ENCODE data around the gene AUTS2. TPM values are rescaled to one million over a fixed set of nuclear protein-coding genes. Genes with fewer than 3 reads are reported as not detected.

AUTS2 gene
- total and polyA plus RNA-seq, 2 of the 8 experiments (the other 6 are each of a cell fraction or from before 2014, with no cell fraction given), result 25.9 to 101 TPM

GRCh38 chr7:69591805-69592204 lies 6.5 kb upstream of the AUTS2 start:
- Histone ChIP-seq H3K79me1 (ENCODE audit: low read depth, low read length) (no peaks in the 10 kb centered on the region), H3K23ac (ENCODE audit: insufficient read length) (no peak overlapping the region), H3K4ac (replicated peaks; ENCODE audit: insufficient read length, low read depth, low read length) (no peak overlapping the region), H3K56ac (replicated peaks; ENCODE audit: insufficient read length, low read depth, low read length) (no peak overlapping the region), H3K18ac (ENCODE audit: extremely low read depth, low read length) (no peak overlapping the region), H3K27ac (ENCODE audit: low read depth, low read length) (no peak overlapping the region), H4K8ac (ENCODE audit: extremely low read depth, insufficient read depth, low read length) (no peak overlapping the region), H3K9me3 (ENCODE audit: insufficient read depth in 2 of 2, low read depth in 1 of 2, low read length in 1 of 2) (no peaks in the 10 kb centered on the region), H3K36me3 (ENCODE audit: control insufficient read depth in 2 of 4, insufficient read depth in 4 of 4, low read length in 3 of 4) (no peaks in the 10 kb centered on the region), H3K4me1 (replicated peaks in 1 of 4; ENCODE audit: control insufficient read depth in 3 of 4, insufficient read depth in 4 of 4, low read length in 3 of 4) (no peaks in the 10 kb centered on the region), H3K4me3 (ENCODE audit: extremely low read depth in 1 of 4, insufficient read depth in 2 of 4, low read depth in 3 of 4, low read length in 4 of 4) (no peak overlapping the region), H2AFZ (ENCODE audit: low read length) (no peak overlapping the region), H3K9ac (replicated peaks in 1 of 4; ENCODE audit: extremely low read depth in 1 of 4, low read depth in 3 of 4, low read length in 3 of 4) (no peak overlapping the region), H3K79me2 (ENCODE audit: control insufficient read depth in 1 of 2, insufficient read depth in 2 of 2, low read length in 2 of 2) (no peaks in the 10 kb centered on the region), H2BK20ac (ENCODE audit: low read length) (no peak overlapping the region), H4K91ac (replicated peaks; ENCODE audit: insufficient read length, low read length) (no peak overlapping the region), H2BK120ac (replicated peaks; ENCODE audit: low read depth, low read length) (no peak overlapping the region), H4K5ac (ENCODE audit: insufficient read length, low read depth, low read length) (no peak overlapping the region), H3K14ac (ENCODE audit: insufficient read length) (no peak overlapping the region), H4K20me1 (replicated peaks in 1 of 2; ENCODE audit: control insufficient read depth in 1 of 2, insufficient read depth in 2 of 2, low read length in 2 of 2) (no peaks in the 10 kb centered on the region), H2BK15ac (ENCODE audit: low read length) (no peak overlapping the region), H3K23me2 (ENCODE audit: low read depth, low read length) (no peaks in the 10 kb centered on the region), H2BK5ac (ENCODE audit: low read depth, low read length) (no peak overlapping the region), H3K27me3 (replicated peaks in 1 of 4; ENCODE audit: control insufficient read depth in 3 of 4, extremely low read depth in 1 of 4, insufficient read depth in 3 of 4, low read length in 3 of 4) (peaks cover 11 to 22% (median 17%) of the 10 kb centered on the region in 4 experiments), H2AK5ac (ENCODE audit: low read depth, low read length) (no peak overlapping the region), H2BK12ac (ENCODE audit: low read depth, low read length) (no peak overlapping the region), H3K4me2 (ENCODE audit: insufficient read depth in 1 of 2, low read depth in 2 of 2, low read length in 2 of 2) (no peak overlapping the region)
- CTCF ChIA-PET (ENCODE audit: partially characterized antibody), result no interaction called here
- FAIRE-seq (no peak), DNase-seq (ENCODE audit: low read depth in 1 of 2, low spot score in 2 of 2) (no peak)
- POLR2A ChIA-PET (ENCODE audit: partially characterized antibody), result no interaction called here
- WGBS, 2 experiments (ENCODE audit: extremely low coverage in 1 of 2, insufficient coverage in 1 of 2, insufficient read length in 1 of 2, insufficient replicate concordance in 2 of 2, low coverage in 1 of 2, low lambda C conversion rate in 2 of 2, missing lambda C conversion rate in 1 of 2), result 84% methylated on average over 11 of the region's 14 CpGs; no CpG with 5 or more reads in 1 of the 2 experiments
- TF ChIP-seq CBX8 (IDR thresholded peaks at IDR 0.05; ENCODE audit: borderline replicate concordance, low read depth, low read length), result no peak
- TF ChIP-seq SP4 (IDR thresholded peaks at IDR 0.05; ENCODE audit: low read length), result no peak
- no peak for TF ChIP-seq NANOG (IDR thresholded peaks at IDR 0.05; ENCODE audit: insufficient read depth, low read depth, low read length, poor library complexity, severe bottlenecking)
- TF ChIP-seq POLR2AphosphoS5 (IDR thresholded peaks at IDR 0.05; ENCODE audit: low read depth, low read length), result no peak
- TF ChIP-seq CHD2 (IDR thresholded peaks at IDR 0.05; ENCODE audit: low read length), result no peak
- TF ChIP-seq, protein P1, sequence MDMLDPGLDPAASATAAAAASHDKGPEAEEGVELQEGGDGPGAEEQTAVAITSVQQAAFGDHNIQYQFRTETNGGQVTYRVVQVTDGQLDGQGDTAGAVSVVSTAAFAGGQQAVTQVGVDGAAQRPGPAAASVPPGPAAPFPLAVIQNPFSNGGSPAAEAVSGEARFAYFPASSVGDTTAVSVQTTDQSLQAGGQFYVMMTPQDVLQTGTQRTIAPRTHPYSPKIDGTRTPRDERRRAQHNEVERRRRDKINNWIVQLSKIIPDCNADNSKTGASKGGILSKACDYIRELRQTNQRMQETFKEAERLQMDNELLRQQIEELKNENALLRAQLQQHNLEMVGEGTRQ (IDR thresholded peaks at IDR 0.05; ENCODE audit: low read length), result no peak
- TF ChIP-seq, protein P2, sequence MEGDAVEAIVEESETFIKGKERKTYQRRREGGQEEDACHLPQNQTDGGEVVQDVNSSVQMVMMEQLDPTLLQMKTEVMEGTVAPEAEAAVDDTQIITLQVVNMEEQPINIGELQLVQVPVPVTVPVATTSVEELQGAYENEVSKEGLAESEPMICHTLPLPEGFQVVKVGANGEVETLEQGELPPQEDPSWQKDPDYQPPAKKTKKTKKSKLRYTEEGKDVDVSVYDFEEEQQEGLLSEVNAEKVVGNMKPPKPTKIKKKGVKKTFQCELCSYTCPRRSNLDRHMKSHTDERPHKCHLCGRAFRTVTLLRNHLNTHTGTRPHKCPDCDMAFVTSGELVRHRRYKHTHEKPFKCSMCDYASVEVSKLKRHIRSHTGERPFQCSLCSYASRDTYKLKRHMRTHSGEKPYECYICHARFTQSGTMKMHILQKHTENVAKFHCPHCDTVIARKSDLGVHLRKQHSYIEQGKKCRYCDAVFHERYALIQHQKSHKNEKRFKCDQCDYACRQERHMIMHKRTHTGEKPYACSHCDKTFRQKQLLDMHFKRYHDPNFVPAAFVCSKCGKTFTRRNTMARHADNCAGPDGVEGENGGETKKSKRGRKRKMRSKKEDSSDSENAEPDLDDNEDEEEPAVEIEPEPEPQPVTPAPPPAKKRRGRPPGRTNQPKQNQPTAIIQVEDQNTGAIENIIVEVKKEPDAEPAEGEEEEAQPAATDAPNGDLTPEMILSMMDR (IDR thresholded peaks at IDR 0.05; ENCODE audit: control extremely low read depth in 1 of 3, insufficient read depth in 1 of 3, low read depth in 1 of 3, low read length in 3 of 3), result no peak
- TF ChIP-seq SIN3A (conservative IDR thresholded peaks at IDR 0.05 in 1 of 2, IDR thresholded peaks at IDR 0.05 in 1 of 2; ENCODE audit: low read depth in 1 of 2, low read length in 2 of 2), result no peak
- TF ChIP-seq RNF2 (IDR thresholded peaks at IDR 0.05; ENCODE audit: borderline replicate concordance, low read depth, low read length, missing control alignments, poor library complexity, severe bottlenecking), result no peak
- no peak for TF ChIP-seq KDM5A (IDR thresholded peaks at IDR 0.05; ENCODE audit: low read length)
